NCI-H1694 treated with DMSO at 0.1 percent for 48 hours (cell line): ENCODE measurements around the gene DLGAP4.
"Not testable (repeated sequence)": the region's sequence is repeated elsewhere in the genome, so short reads cannot be mapped to it uniquely, and the experiment has no call there.

Source experiments
- DNase-seq: peaks from one replicate; lab custom pipeline; 2025; lab: John Stamatoyannopoulos, UW

DLGAP4 gene

GRCh38 chr20:36454698-36455427, 148.7 kb downstream of the DLGAP4 start:
- DNase-seq = no peak

GRCh38 chr20:36455972-36456625, 150.0 kb downstream of the DLGAP4 start:
- no peak for DNase-seq

- peak; percentile 66 for DNase-seq
Observed at GRCh38 chr20:36460648-36461599, 154.8 kb downstream of the DLGAP4 start.

- DNase-seq = no peak
Observed at GRCh38 chr20:36461600-36462439, 155.7 kb downstream of the DLGAP4 start.

GRCh38 chr20:36462440-36463211, 156.5 kb downstream of the DLGAP4 start:
- no peak for DNase-seq

GRCh38 chr20:36463212-36464061, 157.3 kb downstream of the DLGAP4 start:
- DNase-seq = no peak

- DNase-seq = no peak
Observed at GRCh38 chr20:36465109-36466080, 159.3 kb downstream of the DLGAP4 start.

- DNase-seq = no peak
Observed at GRCh38 chr20:36466089-36466488, 159.9 kb downstream of the DLGAP4 start.

GRCh38 chr20:36467076-36467999, 161.2 kb downstream of the DLGAP4 start:
- peak; percentile 67 for DNase-seq

- DNase-seq = peak; percentile 71
Observed at GRCh38 chr20:36468149-36469000, 162.2 kb downstream of the DLGAP4 start.

GRCh38 chr20:36469973-36470372, 163.8 kb downstream of the DLGAP4 start:
- DNase-seq = no peak

GRCh38 chr20:36471885-36472636, 165.9 kb downstream of the DLGAP4 start:
- no peak for DNase-seq

- DNase-seq = no peak
Observed at GRCh38 chr20:36472637-36473090, 166.5 kb downstream of the DLGAP4 start.

- no peak for DNase-seq
Observed at GRCh38 chr20:36473164-36473563, 167.0 kb downstream of the DLGAP4 start.

- DNase-seq = no peak
Observed at GRCh38 chr20:36474563-36474962, 168.4 kb downstream of the DLGAP4 start.

- DNase-seq = not testable (repeated sequence)
Observed at GRCh38 chr20:36475054-36475453, 168.9 kb downstream of the DLGAP4 start.
